DOHH2 (cell line): ENCODE measurements around the gene CAMTA1.

ENCODE experiments used
- H3F3A ChIP-seq: fragments of 200-600 bp; sonication (generic), shearing (Covaris generic); 2 replicates; pipeline ENCODE4 v1.6.0; 2016; ENCODE audit warnings: antibody characterized with exemption, mild to moderate bottlenecking; ENCODE audit not compliant: control insufficient read depth, insufficient read depth
- H3K27ac ChIP-seq: fragments of 200-600 bp; sonication (generic); 2 replicates; pipeline ENCODE4 v1.5.1; 2014; ENCODE audit warnings: low read depth, mild to moderate bottlenecking, low read length, moderate library complexity
- H3K27me3 ChIP-seq: fragments of 200-600 bp; sonication (generic); 2 replicates; pipeline ENCODE4 v1.6.1; 2014; ENCODE audit warnings: mild to moderate bottlenecking, low read length, mixed read lengths; ENCODE audit not compliant: control insufficient read depth
- H3K36me3 ChIP-seq: fragments of 200-600 bp; sonication (generic); 2 replicates; pipeline ENCODE4 v1.6.1; 2014; ENCODE audit warnings: mild to moderate bottlenecking, low read length, moderate library complexity, mixed read lengths; ENCODE audit not compliant: control insufficient read depth
- H3K4me1 ChIP-seq: fragments of 200-600 bp; sonication (generic); 2 replicates; pipeline ENCODE4 v1.6.1; 2014; ENCODE audit warnings: mild to moderate bottlenecking, low read length, mixed read lengths; ENCODE audit not compliant: control insufficient read depth
- H3K4me2 ChIP-seq: fragments of 200-600 bp; sonication (generic); 2 replicates; pipeline ENCODE4 v1.6.0; 2014; ENCODE audit warnings: mild to moderate bottlenecking, low read length, moderate library complexity
- H3K4me3 ChIP-seq: fragments of 200-600 bp; sonication (generic); 2 replicates; pipeline ENCODE4 v1.5.1; 2014; ENCODE audit warnings: mild to moderate bottlenecking, low read length, mixed read lengths
- H3K79me2 ChIP-seq: fragments of 200-600 bp; sonication (generic); 2 replicates; pipeline ENCODE4 v1.6.1; 2014; ENCODE audit warnings: mild to moderate bottlenecking, low read length, mixed read lengths; ENCODE audit not compliant: control insufficient read depth
- H3K9me2 ChIP-seq: fragments of 200-600 bp; sonication (generic); replicated peaks from 2 replicates; pipeline ENCODE4 v1.6.1; 2014; ENCODE audit warnings: mild to moderate bottlenecking, low read length, mixed read lengths; ENCODE audit not compliant: control insufficient read depth
- H3K9me3 ChIP-seq: fragments of 200-600 bp; sonication (generic); 2 replicates; pipeline ENCODE4 v1.6.1; 2014; ENCODE audit warnings: antibody characterized with exemption, low read length, mixed read lengths; ENCODE audit not compliant: control insufficient read depth, insufficient read depth
- H4K20me1 ChIP-seq: fragments of 200-600 bp; sonication (generic); 2 replicates; pipeline ENCODE4 v1.6.0; 2014; ENCODE audit warnings: low read depth, mild to moderate bottlenecking, antibody characterized with exemption, low read length, moderate library complexity; ENCODE audit not compliant: control insufficient read depth, insufficient read depth
- EZH2phosphoT487 ChIP-seq: fragments of 200-600 bp; sonication (generic); IDR thresholded peaks from 2 replicates; pipeline ENCODE4 v1.6.1; 2017; ENCODE audit warnings: borderline replicate concordance, mild to moderate bottlenecking, antibody characterized with exemption, low read length, moderate library complexity, mixed read lengths
- TF ChIP-seq, protein P1 (sequence below): fragments of 200-600 bp; sonication (generic); IDR thresholded peaks from one replicate; pipeline ENCODE4 v1.5.1; 2014; ENCODE audit warnings: antibody characterized with exemption, mild to moderate bottlenecking, low read depth, low read length; ENCODE audit not compliant: poor library complexity, severe bottlenecking

The CAMTA1 gene

DNA sequence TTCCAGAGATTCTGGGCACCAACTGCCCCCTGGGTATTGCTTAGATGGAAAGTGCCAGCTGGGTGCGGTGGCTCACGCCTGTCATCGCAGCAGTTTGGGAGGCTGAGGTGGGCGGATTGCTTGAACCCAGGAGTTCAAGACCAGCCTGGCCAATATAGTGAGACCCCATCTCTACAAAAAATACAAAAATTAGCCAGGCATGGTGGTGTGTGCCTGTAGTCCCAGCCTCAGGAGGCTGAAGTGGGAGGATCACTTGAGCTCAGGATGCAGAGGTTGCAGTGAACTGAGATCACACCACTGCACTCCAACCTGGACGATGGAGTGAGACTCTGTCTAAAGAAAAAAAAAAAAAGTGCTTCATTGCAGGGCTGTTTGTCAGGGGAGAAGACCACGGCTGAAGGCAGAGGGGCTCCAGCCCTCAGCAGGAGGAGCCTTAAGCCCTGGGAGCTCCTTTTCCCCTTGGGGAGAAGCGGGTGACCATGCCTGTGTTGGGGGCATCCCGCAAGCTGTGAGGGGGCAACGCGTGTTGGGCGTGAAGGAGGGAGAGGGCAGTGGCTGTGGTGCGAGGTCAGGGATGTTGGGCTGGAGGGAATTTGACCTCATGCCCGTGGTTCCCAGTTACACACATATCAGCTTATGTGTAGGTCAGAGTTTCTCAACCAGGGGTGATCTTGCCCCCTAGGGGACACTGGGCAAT is 854.3 kb downstream of the CAMTA1 start:
- Histone ChIP-seq H3K4me3 (no peak overlapping the region), H3K4me1 (no peaks in the 10 kb centered on the region), H3K27ac (no peak overlapping the region), H3K9me2 (no peaks in the 10 kb centered on the region), H3F3A (no peaks in the 10 kb centered on the region), H4K20me1 (no peaks in the 10 kb centered on the region), H3K9me3 (no peaks in the 10 kb centered on the region), H3K27me3 (no peaks in the 10 kb centered on the region), H3K36me3 (no peaks in the 10 kb centered on the region), H3K79me2 (no peaks in the 10 kb centered on the region), H3K4me2 (no peak overlapping the region)
- TF ChIP-seq EZH2phosphoT487, result no peak
- TF ChIP-seq, protein P1, sequence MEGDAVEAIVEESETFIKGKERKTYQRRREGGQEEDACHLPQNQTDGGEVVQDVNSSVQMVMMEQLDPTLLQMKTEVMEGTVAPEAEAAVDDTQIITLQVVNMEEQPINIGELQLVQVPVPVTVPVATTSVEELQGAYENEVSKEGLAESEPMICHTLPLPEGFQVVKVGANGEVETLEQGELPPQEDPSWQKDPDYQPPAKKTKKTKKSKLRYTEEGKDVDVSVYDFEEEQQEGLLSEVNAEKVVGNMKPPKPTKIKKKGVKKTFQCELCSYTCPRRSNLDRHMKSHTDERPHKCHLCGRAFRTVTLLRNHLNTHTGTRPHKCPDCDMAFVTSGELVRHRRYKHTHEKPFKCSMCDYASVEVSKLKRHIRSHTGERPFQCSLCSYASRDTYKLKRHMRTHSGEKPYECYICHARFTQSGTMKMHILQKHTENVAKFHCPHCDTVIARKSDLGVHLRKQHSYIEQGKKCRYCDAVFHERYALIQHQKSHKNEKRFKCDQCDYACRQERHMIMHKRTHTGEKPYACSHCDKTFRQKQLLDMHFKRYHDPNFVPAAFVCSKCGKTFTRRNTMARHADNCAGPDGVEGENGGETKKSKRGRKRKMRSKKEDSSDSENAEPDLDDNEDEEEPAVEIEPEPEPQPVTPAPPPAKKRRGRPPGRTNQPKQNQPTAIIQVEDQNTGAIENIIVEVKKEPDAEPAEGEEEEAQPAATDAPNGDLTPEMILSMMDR, result no peak

DNA sequence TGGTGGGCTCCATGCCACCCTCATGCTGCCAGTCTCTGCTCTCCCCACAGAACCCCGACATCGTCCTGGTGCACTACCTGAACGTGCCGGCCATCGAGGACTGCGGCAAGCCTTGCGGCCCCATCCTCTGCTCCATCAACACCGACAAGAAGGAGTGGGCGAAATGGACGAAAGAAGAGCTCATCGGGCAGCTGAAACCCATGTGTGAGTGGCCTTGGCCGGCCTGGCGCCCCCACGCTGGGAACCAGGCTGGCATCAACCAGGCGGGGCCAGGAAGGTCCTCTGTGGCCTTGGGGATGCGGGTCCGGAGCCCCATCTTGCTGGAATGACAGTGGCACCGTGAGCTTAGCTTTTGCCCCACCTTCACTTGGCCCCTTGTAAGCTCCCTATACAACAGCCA is 855.1 kb downstream of the CAMTA1 start:
- Histone ChIP-seq H3K9me2 (no peaks in the 10 kb centered on the region), H3K36me3 (no peaks in the 10 kb centered on the region), H3F3A (no peaks in the 10 kb centered on the region), H3K4me3 (no peak overlapping the region), H3K9me3 (no peaks in the 10 kb centered on the region), H3K4me2 (no peak overlapping the region), H3K27me3 (no peaks in the 10 kb centered on the region), H4K20me1 (no peaks in the 10 kb centered on the region), H3K79me2 (no peaks in the 10 kb centered on the region), H3K4me1 (no peaks in the 10 kb centered on the region), H3K27ac (no peak overlapping the region)
- TF ChIP-seq EZH2phosphoT487, result no peak
- TF ChIP-seq, protein P1, result no peak

DNA sequence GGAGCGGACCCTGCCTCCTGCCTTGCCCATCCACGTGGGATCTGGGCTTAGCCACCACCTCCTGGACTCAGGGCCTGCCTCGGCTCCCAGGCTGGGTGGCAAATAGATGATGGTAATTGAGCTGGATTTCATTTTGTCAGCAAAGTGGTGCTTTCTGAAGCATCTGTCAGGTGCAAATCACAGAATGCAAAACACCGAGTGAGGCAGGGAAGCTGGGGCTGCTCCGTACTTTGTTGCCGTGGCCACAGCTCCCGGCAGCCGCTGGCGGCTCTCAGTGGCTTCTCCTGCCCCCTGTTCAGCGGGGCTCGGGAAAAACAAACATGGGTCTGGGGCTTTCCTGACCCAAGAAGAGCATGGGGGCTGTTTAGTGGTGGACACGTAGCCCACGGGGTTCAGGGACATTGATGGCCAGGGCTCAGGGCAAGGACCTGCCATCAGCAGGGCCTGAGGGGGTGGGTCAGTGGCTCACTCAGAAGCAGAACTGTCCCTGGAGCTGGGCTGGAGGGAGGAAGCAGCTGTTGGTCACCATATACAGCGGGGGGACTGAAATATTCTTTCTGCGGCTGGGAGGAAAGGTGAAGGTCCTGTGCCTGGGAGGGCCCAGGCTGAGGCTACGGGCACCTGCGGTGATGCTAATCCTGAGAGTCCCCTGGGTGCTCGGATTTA is 855.8 kb downstream of the CAMTA1 start:
- no peaks in the 10 kb centered on the region for H3K9me3 ChIP-seq
- H4K20me1 ChIP-seq, result no peaks in the 10 kb centered on the region
- no peaks in the 10 kb centered on the region for H3K4me1 ChIP-seq
- no peak for TF ChIP-seq EZH2phosphoT487
- TF ChIP-seq, protein P1, result no peak
- no peak overlapping the region for H3K4me3 ChIP-seq
- no peak overlapping the region for H3K27ac ChIP-seq
- H3K9me2 ChIP-seq, result no peaks in the 10 kb centered on the region
- H3K79me2 ChIP-seq, result no peaks in the 10 kb centered on the region
- no peaks in the 10 kb centered on the region for H3F3A ChIP-seq
- H3K36me3 ChIP-seq, result no peaks in the 10 kb centered on the region
- H3K27me3 ChIP-seq, result no peaks in the 10 kb centered on the region
- H3K4me2 ChIP-seq, result no peak overlapping the region
